T-cell (primary cell): ENCODE data around the gene SLC22A4. TPM values are rescaled to one million over a fixed set of nuclear protein-coding genes. Genes with fewer than 3 reads are reported as not detected.

Source experiments
- ATAC-seq, 4 experiments: fragments of 200-7000 bp in 3 of 4; fragments of 150-1000 bp in 1 of 4; cut with Tn5 transposase; replicated peaks in 1 of 4; 1 replicate in 3 of 4; 2 replicates in 1 of 4; pipeline ENCODE4 v1.10.0; 2021; ENCODE audit warnings: moderate library complexity in 3 of 4, mild to moderate bottlenecking in 2 of 4, moderate number of reproducible peaks in 1 of 4
- CTCF ChIA-PET, 2 donors: fragments of 300-600 bp; sonication (Branson Sonifier 250); formaldehyde crosslinking; loops; one replicate each; lab custom pipeline; 2022; ENCODE audit warnings: antibody characterized with exemption in 2 of 2; lab: Charles Lee
- POLR2A ChIA-PET, 2 donors: fragments of 300-600 bp; sonication (Branson Sonifier 250); formaldehyde crosslinking; loops; one replicate each; lab custom pipeline; 2022; ENCODE audit warnings: antibody characterized with exemption in 2 of 2; lab: Charles Lee
- DNase-seq, 35 experiments: peaks; one replicate each; pipeline versions ENCODE4 v3.0.0 to v3.0.0-alpha.2; 2013 to 2023
- H3K27ac ChIP-seq: one replicate; pipeline ENCODE4 v1.5.1; 2013; ENCODE audit warnings: low read length
- H3K27me3 ChIP-seq, 2 experiments: replicated peaks in 1 of 2; 1 replicate in 1 of 2; 2 replicates in 1 of 2; pipeline versions ENCODE4 v1.6.1 to v1.7.0; 2013; ENCODE audit warnings: low read length in 1 of 2, mixed read lengths in 1 of 2; ENCODE audit not compliant: control insufficient read depth in 2 of 2, insufficient read depth in 2 of 2; ENCODE audit errors: extremely low read depth in 1 of 2
- H3K36me3 ChIP-seq, 2 donors: 1 replicate in 1 of 2; 2 replicates in 1 of 2; pipeline versions ENCODE4 v1.6.1 to v1.7.0; 2013; ENCODE audit warnings: low read length in 1 of 2; ENCODE audit not compliant: control insufficient read depth in 2 of 2, insufficient read depth in 1 of 2; ENCODE audit errors: extremely low read depth in 1 of 2
- H3K4me1 ChIP-seq, 2 experiments: 1 replicate in 1 of 2; 2 replicates in 1 of 2; pipeline versions ENCODE4 v1.6.1 to v1.7.0; 2013; ENCODE audit warnings: low read length in 2 of 2, mixed read lengths in 1 of 2; ENCODE audit not compliant: insufficient read depth in 2 of 2, control insufficient read depth in 1 of 2; ENCODE audit errors: extremely low read depth in 1 of 2
- H3K4me3 ChIP-seq, 2 donors: 1 replicate in 1 of 2; 2 replicates in 1 of 2; pipeline versions ENCODE4 v1.5.1 to v1.7.0; 2013; ENCODE audit warnings: mild to moderate bottlenecking in 2 of 2, low read length in 1 of 2, moderate library complexity in 1 of 2; ENCODE audit not compliant: control insufficient read depth in 1 of 2; ENCODE audit errors: extremely low read depth in 1 of 2
- H3K9me3 ChIP-seq: 2 replicates; pipeline ENCODE4 v1.7.0; 2013
- H3K27ac Mint-ChIP-seq, 2 donors: one replicate each; pipeline ENCODE4 v1.8.0; 2020 to 2021; ENCODE audit warnings: mild to moderate bottlenecking in 2 of 2, mixed read lengths in 2 of 2
- H3K27me3 Mint-ChIP-seq, 2 donors: one replicate each; pipeline ENCODE4 v1.8.0; 2021 to 2022; ENCODE audit warnings: mixed read lengths in 2 of 2
- H3K36me3 Mint-ChIP-seq: one replicate; pipeline ENCODE4 v1.8.0; 2021; ENCODE audit warnings: mixed read lengths
- H3K4me1 Mint-ChIP-seq, 3 donors: one replicate each; pipeline ENCODE4 v1.8.0; 2020 to 2022; ENCODE audit warnings: mixed read lengths in 3 of 3, mild to moderate bottlenecking in 1 of 3
- H3K4me3 Mint-ChIP-seq, 3 donors: one replicate each; pipeline ENCODE4 v1.8.0; 2020 to 2022; ENCODE audit warnings: mild to moderate bottlenecking in 3 of 3, mixed read lengths in 3 of 3, moderate library complexity in 3 of 3
- H3K9me3 Mint-ChIP-seq, 3 donors: one replicate each; pipeline ENCODE4 v1.8.0; 2020 to 2022; ENCODE audit warnings: mixed read lengths in 3 of 3
- WGBS: methylation state at CpG from one replicate; pipeline ENCODE4 v1.1.5; 2013; ENCODE audit warnings: missing lambda C conversion rate; ENCODE audit not compliant: insufficient coverage; 5-methylcytosine and 5-hydroxymethylcytosine counted together
- total RNA-seq, 35 experiments: library from RNA in 6 of 35; stranded (reverse) in 6 of 35; fragments of 120-200 nt in 1 of 35; gene quantifications; one replicate each; pipeline versions ENCODE4 v1.2.1 to v1.2.4 and lab custom pipeline; 2013 to 2026

SLC22A4 gene
- total RNA-seq, 5 donors from 2014 or later (not counting 1 experiment from before 2014, with no cell fraction given): 0.20 TPM; not detected in 4

GRCh38 chr5:132299917-132300316 lies 5.7 kb downstream of the SLC22A4 start:
- peaks cover 0 to 7% (median 3%) of the 10 kb centered on the region in 3 donors for H3K9me3 Mint-ChIP-seq
- H3K4me3 ChIP-seq: no peak overlapping the region
- H3K27me3 Mint-ChIP-seq: peaks cover 11 to 14% of the 10 kb centered on the region in 2 donors
- ATAC-seq (no peak), DNase-seq (no peak)
- WGBS: no CpG with 5 or more reads among the region's 2 CpGs
- no peaks in the 10 kb centered on the region for H3K36me3 ChIP-seq
- CTCF ChIA-PET: no interaction called here
- H3K9me3 ChIP-seq: peaks cover 2% of the 10 kb centered on the region
- POLR2A ChIA-PET: no interaction called here
- H3K4me3 Mint-ChIP-seq: no peak overlapping the region
- H3K27me3 ChIP-seq: peaks cover 0 to 20% of the 10 kb centered on the region in 2 experiments
- peaks cover 4 to 6% of the 10 kb centered on the region in 2 experiments for H3K4me1 ChIP-seq
- H3K36me3 Mint-ChIP-seq: peaks cover 9% of the 10 kb centered on the region
- peaks cover 5 to 10% (median 10%) of the 10 kb centered on the region in 3 donors for H3K4me1 Mint-ChIP-seq
- H3K27ac ChIP-seq: no peak overlapping the region
- H3K27ac Mint-ChIP-seq: no peak overlapping the region

- ChIA-PET CTCF (no interaction called here), POLR2A (no interaction called here)
- Histone ChIP-seq H3K36me3 (no peaks in the 10 kb centered on the region), H3K4me3 (no peak overlapping the region), H3K9me3 (peaks cover 2% of the 10 kb centered on the region), H3K27ac (no peak overlapping the region), H3K27me3 (peaks cover 0 to 12% of the 10 kb centered on the region in 2 experiments), H3K4me1 (no peaks in the 10 kb centered on the region)
- ATAC-seq (no peak), DNase-seq (no peak)
- 83% methylated on average over 6 of the region's 6 CpGs for WGBS
- Mint-ChIP-seq H3K4me1 (peaks cover 0 to 2% (median 1%) of the 10 kb centered on the region in 3 donors), H3K4me3 (no peak overlapping the region), H3K36me3 (peaks cover 15% of the 10 kb centered on the region), H3K27me3 (peaks cover 8 to 12% of the 10 kb centered on the region in 2 donors), H3K27ac (no peak overlapping the region), H3K9me3 (peaks cover 4 to 15% (median 9%) of the 10 kb centered on the region in 3 donors)
Observed at GRCh38 chr5:132300577-132301343, 6.6 kb downstream of the SLC22A4 start.

GRCh38 chr5:132301344-132302271 lies 7.4 kb downstream of the SLC22A4 start:
- Histone ChIP-seq H3K36me3 (no peaks in the 10 kb centered on the region), H3K4me3 (no peak overlapping the region), H3K27ac (no peak overlapping the region), H3K27me3 (peaks cover 0 to 6% of the 10 kb centered on the region in 2 experiments), H3K4me1 (no peaks in the 10 kb centered on the region), H3K9me3 (peaks cover 2% of the 10 kb centered on the region)
- Mint-ChIP-seq H3K27me3 (peaks cover 3 to 4% of the 10 kb centered on the region in 2 donors), H3K27ac (no peak overlapping the region), H3K4me1 (no peaks in the 10 kb centered on the region), H3K4me3 (no peak overlapping the region), H3K9me3 (peaks cover 4 to 18% (median 9%) of the 10 kb centered on the region in 3 donors), H3K36me3 (peaks cover 15% of the 10 kb centered on the region)
- ChIA-PET CTCF (no interaction called here), POLR2A (no interaction called here)
- DNase-seq (no peak), ATAC-seq (no peak)
- WGBS: 76% methylated on average over 7 of the region's 11 CpGs

- DNase-seq: no peak
- WGBS: 67% methylated on average over 3 of the region's 3 CpGs
- Mint-ChIP-seq H3K27ac (no peak overlapping the region), H3K4me3 (no peak overlapping the region), H3K36me3 (peaks cover 15% of the 10 kb centered on the region), H3K9me3 (peaks cover 4 to 18% (median 9%) of the 10 kb centered on the region in 3 donors), H3K4me1 (no peaks in the 10 kb centered on the region), H3K27me3 (no peaks in the 10 kb centered on the region)
- Histone ChIP-seq H3K4me3 (no peak overlapping the region), H3K9me3 (peaks cover 2% of the 10 kb centered on the region), H3K27me3 (no peaks in the 10 kb centered on the region), H3K27ac (no peak overlapping the region), H3K4me1 (no peaks in the 10 kb centered on the region), H3K36me3 (no peaks in the 10 kb centered on the region)
- CTCF ChIA-PET: no interaction called here
- no peak for ATAC-seq
- POLR2A ChIA-PET: interaction anchor here in 1 of 2 donors (0.6 kb wide), 1 partner anchor 137 kb away, joined by 3 read pairs; no protein-coding TSS in a partner anchor
Observed at GRCh38 chr5:132302413-132302812, 8.2 kb downstream of the SLC22A4 start.

GRCh38 chr5:132303589-132303988 lies 9.4 kb downstream of the SLC22A4 start:
- ATAC-seq (no peak), DNase-seq (no peak)
- Mint-ChIP-seq H3K27ac (no peak overlapping the region), H3K36me3 (peaks cover 15% of the 10 kb centered on the region), H3K9me3 (peaks cover 4 to 18% (median 9%) of the 10 kb centered on the region in 3 donors), H3K4me3 (no peak overlapping the region), H3K27me3 (no peaks in the 10 kb centered on the region), H3K4me1 (no peaks in the 10 kb centered on the region)
- ChIA-PET CTCF (interaction anchor here in 1 of 2 donors (1.1 kb wide), 1 partner anchor 66 kb away, joined by 3 read pairs; the partner anchor contains the start of gene SLC22A5), POLR2A (interaction anchor here in 1 of 2 donors (1.1 kb wide), 1 partner anchor 17 kb away, joined by 3 read pairs; no protein-coding TSS in a partner anchor)
- WGBS: 83% methylated on average over 1 of the region's 6 CpGs
- Histone ChIP-seq H3K4me3 (no peak overlapping the region), H3K36me3 (no peaks in the 10 kb centered on the region), H3K4me1 (no peaks in the 10 kb centered on the region), H3K27me3 (no peaks in the 10 kb centered on the region), H3K9me3 (peaks cover 2% of the 10 kb centered on the region), H3K27ac (no peak overlapping the region)

GRCh38 chr5:132305420-132305819 lies 11.2 kb downstream of the SLC22A4 start:
- no peak overlapping the region for H3K27ac ChIP-seq
- no peak overlapping the region for H3K27ac Mint-ChIP-seq
- no peaks in the 10 kb centered on the region for H3K4me1 Mint-ChIP-seq
- POLR2A ChIA-PET: no interaction called here
- ATAC-seq (no peak), DNase-seq (no peak)
- peaks cover 4 to 18% (median 9%) of the 10 kb centered on the region in 3 donors for H3K9me3 Mint-ChIP-seq
- H3K27me3 Mint-ChIP-seq: no peaks in the 10 kb centered on the region
- H3K4me3 ChIP-seq: no peak overlapping the region
- H3K36me3 ChIP-seq: no peaks in the 10 kb centered on the region
- H3K36me3 Mint-ChIP-seq: peaks cover 15% of the 10 kb centered on the region
- H3K4me1 ChIP-seq: no peaks in the 10 kb centered on the region
- CTCF ChIA-PET: no interaction called here
- peaks cover 2% of the 10 kb centered on the region for H3K9me3 ChIP-seq
- no CpG with 5 or more reads among the region's 2 CpGs for WGBS
- no peaks in the 10 kb centered on the region for H3K27me3 ChIP-seq
- H3K4me3 Mint-ChIP-seq: no peak overlapping the region
